ENCODE measurements around the gene SLC25A15. TPM values are rescaled to one million over a fixed set of nuclear protein-coding genes. Genes with fewer than 3 reads are reported as not detected.
A peak's percentile ranks its signal among the peaks of the same experiment; 100 is the strongest.

Gene SLC25A15
- total RNA-seq, 3 donors from 2014 or later (not counting 1 experiment from before 2014, with no cell fraction given), result 4.0 to 6.0 (median 5.8) TPM

DNA sequence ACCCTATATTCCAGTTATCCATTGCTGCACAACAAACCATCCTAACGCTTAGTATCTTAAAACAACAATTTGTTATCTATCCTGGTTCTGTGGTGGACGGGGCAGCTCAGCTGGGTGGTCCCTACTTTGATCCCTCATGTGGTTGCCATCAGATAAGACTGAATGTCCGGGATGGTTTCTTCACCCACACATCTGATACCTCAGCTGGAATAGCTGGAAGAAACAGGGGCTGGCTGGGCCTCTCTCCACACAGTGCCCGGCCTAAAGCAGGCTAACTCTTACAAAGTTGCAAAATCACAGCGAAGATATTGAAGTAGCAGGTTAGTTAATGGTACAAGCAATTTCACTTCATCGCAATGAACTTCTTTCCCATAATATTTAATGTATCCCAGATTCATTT lies 14.7 kb upstream of the SLC25A15 start:
- TF ChIP-seq, protein P1, sequence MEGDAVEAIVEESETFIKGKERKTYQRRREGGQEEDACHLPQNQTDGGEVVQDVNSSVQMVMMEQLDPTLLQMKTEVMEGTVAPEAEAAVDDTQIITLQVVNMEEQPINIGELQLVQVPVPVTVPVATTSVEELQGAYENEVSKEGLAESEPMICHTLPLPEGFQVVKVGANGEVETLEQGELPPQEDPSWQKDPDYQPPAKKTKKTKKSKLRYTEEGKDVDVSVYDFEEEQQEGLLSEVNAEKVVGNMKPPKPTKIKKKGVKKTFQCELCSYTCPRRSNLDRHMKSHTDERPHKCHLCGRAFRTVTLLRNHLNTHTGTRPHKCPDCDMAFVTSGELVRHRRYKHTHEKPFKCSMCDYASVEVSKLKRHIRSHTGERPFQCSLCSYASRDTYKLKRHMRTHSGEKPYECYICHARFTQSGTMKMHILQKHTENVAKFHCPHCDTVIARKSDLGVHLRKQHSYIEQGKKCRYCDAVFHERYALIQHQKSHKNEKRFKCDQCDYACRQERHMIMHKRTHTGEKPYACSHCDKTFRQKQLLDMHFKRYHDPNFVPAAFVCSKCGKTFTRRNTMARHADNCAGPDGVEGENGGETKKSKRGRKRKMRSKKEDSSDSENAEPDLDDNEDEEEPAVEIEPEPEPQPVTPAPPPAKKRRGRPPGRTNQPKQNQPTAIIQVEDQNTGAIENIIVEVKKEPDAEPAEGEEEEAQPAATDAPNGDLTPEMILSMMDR (IDR thresholded peaks at IDR 0.05), result no peak
- no peak overlapping the region for H3K4me3 ChIP-seq (ENCODE audit: low read length)
- no peak overlapping the region for H3K27ac ChIP-seq (ENCODE audit: low read length)
- no peak for ATAC-seq
- intact Hi-C loops (cut with micrococcal nuclease), result loop anchor here (5.0 to 10.0 kb wide), 2 partner anchors 107 to 290 kb away; partner anchors contain the start of genes FOXO1 and WBP4
- Mint-ChIP-seq H3K27me3 (ENCODE audit: low read depth in 2 of 2) (no peaks in the 10 kb centered on the region), H3K4me1 (peaks cover 29 to 35% of the 10 kb centered on the region in 2 donors), H3K4me3 (no peak overlapping the region), H3K9me3 (no peaks in the 10 kb centered on the region), H3K27ac (no peak overlapping the region), H3K36me3 (no peaks in the 10 kb centered on the region)
- no peaks in the 10 kb centered on the region for H3K9me3 ChIP-seq (ENCODE audit: control insufficient read depth, insufficient read depth, low read length)
- peaks cover 31% of the 10 kb centered on the region for H3K4me1 ChIP-seq (ENCODE audit: control insufficient read depth, insufficient read depth, low read length)
- no peaks in the 10 kb centered on the region for H3K36me3 ChIP-seq (ENCODE audit: control insufficient read depth, insufficient read depth, low read length)
- H3K27me3 ChIP-seq (ENCODE audit: control insufficient read depth, insufficient read depth, low read length), result no peaks in the 10 kb centered on the region
- 95% methylated on average over 5 of the region's 6 CpGs for WGBS (ENCODE audit: insufficient coverage)
- no peak for DNase-seq

DNA sequence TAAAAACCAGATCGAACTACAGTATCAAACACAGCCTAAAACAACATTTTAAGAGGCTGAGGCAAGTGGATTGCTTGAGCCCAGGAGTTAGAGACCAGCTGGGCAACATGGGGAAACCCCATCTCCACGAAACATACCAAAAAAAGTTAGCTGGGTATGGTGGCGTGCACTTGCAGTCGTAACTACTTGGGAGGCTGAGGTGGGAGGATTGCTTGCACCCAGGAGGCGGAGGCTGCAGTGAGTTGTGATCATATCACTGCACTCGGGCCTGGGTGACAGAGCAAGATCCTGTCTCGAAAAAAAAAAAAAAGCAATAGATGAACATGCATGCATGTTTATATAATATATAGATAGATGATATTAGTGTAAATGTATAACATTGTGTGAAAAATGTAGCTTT lies 13.2 kb upstream of the SLC25A15 start:
- peak in 1 of 2 donors; percentile 49 for DNase-seq
- H3K27ac ChIP-seq (ENCODE audit: low read length), result peak overlapping the region; percentile 70
- no peaks in the 10 kb centered on the region for H3K9me3 Mint-ChIP-seq

DNA sequence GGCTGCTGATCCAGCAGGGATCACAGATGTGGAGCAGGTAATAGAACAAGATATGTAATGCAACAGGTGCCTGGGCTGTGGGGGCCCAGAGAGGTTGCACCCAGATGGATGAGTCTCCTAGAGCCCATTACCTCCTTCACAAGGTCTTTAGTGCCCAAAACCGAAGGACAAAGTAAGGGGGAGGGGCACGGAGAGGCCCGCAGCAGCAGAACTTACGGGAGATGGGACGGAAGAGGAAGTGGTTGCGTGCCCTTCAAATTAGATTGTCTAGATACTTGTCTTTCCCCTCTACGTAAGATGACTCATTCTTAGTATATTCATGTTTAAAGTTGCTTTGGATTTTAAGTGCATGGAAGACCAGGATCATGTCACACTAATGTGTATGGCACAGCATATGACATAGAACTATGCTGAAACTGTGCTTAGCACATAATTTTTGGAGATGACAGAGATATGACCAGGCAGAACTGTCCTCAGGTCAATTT lies 12.7 kb upstream of the SLC25A15 start:
- H3K4me3 ChIP-seq (ENCODE audit: low read length), result no peak overlapping the region
- H3K27ac Mint-ChIP-seq, result peak overlapping the region; percentile 87 to 94

More for the DNA sequence above, 13.2 kb upstream of the SLC25A15 start:
- Histone ChIP-seq H3K4me1 (ENCODE audit: control insufficient read depth, insufficient read depth, low read length) (peaks cover 27% of the 10 kb centered on the region), H3K36me3 (ENCODE audit: control insufficient read depth, insufficient read depth, low read length) (no peaks in the 10 kb centered on the region), H3K27me3 (ENCODE audit: control insufficient read depth, insufficient read depth, low read length) (no peaks in the 10 kb centered on the region), H3K4me3 (ENCODE audit: low read length) (no peak overlapping the region), H3K9me3 (ENCODE audit: control insufficient read depth, insufficient read depth, low read length) (no peaks in the 10 kb centered on the region)
- Mint-ChIP-seq H3K4me1 (peaks cover 19 to 24% of the 10 kb centered on the region in 2 donors), H3K36me3 (no peaks in the 10 kb centered on the region), H3K27ac (peak overlapping the region; percentile 87 to 94), H3K4me3 (peak overlapping the region; percentile 13), H3K27me3 (ENCODE audit: low read depth in 2 of 2) (no peaks in the 10 kb centered on the region)
- intact Hi-C loops (cut with micrococcal nuclease), result loop anchor here (2.0 to 10.0 kb wide), 5 partner anchors 109 to 833 kb away; partner anchors contain the start of genes FOXO1 and WBP4
- no peak for ATAC-seq
- WGBS (ENCODE audit: insufficient coverage), result 76% methylated on average over 6 of the region's 7 CpGs
- TF ChIP-seq, protein P1 (IDR thresholded peaks at IDR 0.05), result no peak

More for the DNA sequence above, 12.7 kb upstream of the SLC25A15 start:
- ATAC-seq (peak; percentile 75 to 89 (median 78)), DNase-seq (peak; percentile 27 to 89)
- H3K36me3 Mint-ChIP-seq, result no peaks in the 10 kb centered on the region
- H3K4me3 Mint-ChIP-seq, result peak overlapping the region; percentile 79
- H3K4me1 ChIP-seq (ENCODE audit: control insufficient read depth, insufficient read depth, low read length), result peaks cover 23% of the 10 kb centered on the region
- H3K27me3 Mint-ChIP-seq (ENCODE audit: low read depth in 2 of 2), result no peaks in the 10 kb centered on the region
- H3K27me3 ChIP-seq (ENCODE audit: control insufficient read depth, insufficient read depth, low read length), result no peaks in the 10 kb centered on the region
- WGBS (ENCODE audit: insufficient coverage), result 6% methylated on average over 5 of the region's 7 CpGs
- TF ChIP-seq, protein P1 (IDR thresholded peaks at IDR 0.05), result no peak
- H3K9me3 Mint-ChIP-seq, result no peaks in the 10 kb centered on the region
- H3K27ac ChIP-seq (ENCODE audit: low read length), result peak overlapping the region; percentile 70
- H3K4me1 Mint-ChIP-seq, result peaks cover 19 to 24% of the 10 kb centered on the region in 2 donors
- intact Hi-C loops (cut with micrococcal nuclease), result loop anchor here (1.0 to 10.0 kb wide), 6 partner anchors 38 to 834 kb away; partner anchors contain the start of genes FOXO1 and WBP4
- no peaks in the 10 kb centered on the region for H3K9me3 ChIP-seq (ENCODE audit: control insufficient read depth, insufficient read depth, low read length)
- H3K36me3 ChIP-seq (ENCODE audit: control insufficient read depth, insufficient read depth, low read length), result no peaks in the 10 kb centered on the region

Data from natural killer cell (primary cell).